Mesothelial cell of epicardium (in vitro differentiated cells): ENCODE data around the gene MEIS2. TPM values are rescaled to one million over a fixed set of nuclear protein-coding genes. Genes with fewer than 3 reads are reported as not detected.

Source experiments
- DNase-seq, 2 experiments: peaks; one replicate each; pipeline ENCODE4 v3.0.0; 2021; ENCODE audit warnings: low spot score in 2 of 2; ENCODE audit not compliant: unreplicated experiment in 2 of 2
- H3K27ac Mint-ChIP-seq: 2 replicates; pipeline ENCODE4 v1.8.0; 2021; ENCODE audit warnings: mixed read lengths
- H3K27me3 Mint-ChIP-seq: 2 replicates; pipeline ENCODE4 v1.8.0; 2021; ENCODE audit warnings: low read depth, mixed read lengths
- H3K36me3 Mint-ChIP-seq: 2 replicates; pipeline ENCODE4 v1.8.0; 2021; ENCODE audit warnings: mixed read lengths
- H3K4me1 Mint-ChIP-seq: 2 replicates; pipeline ENCODE4 v1.8.0; 2021; ENCODE audit warnings: mixed read lengths
- H3K4me3 Mint-ChIP-seq: 2 replicates; pipeline ENCODE4 v1.8.0; 2021; ENCODE audit warnings: mild to moderate bottlenecking, moderate library complexity, mixed read lengths
- H3K9me3 Mint-ChIP-seq: 2 replicates; pipeline ENCODE4 v1.8.0; 2021; ENCODE audit warnings: mixed read lengths
- total RNA-seq: library from RNA; stranded (reverse); gene quantifications from 3 replicates; pipeline ENCODE4 v1.2.1, GENCODE V29; 2021
- TF ChIP-seq, protein P1 (sequence below): fragments of 200-600 bp; sonication (generic); IDR thresholded peaks from one replicate; pipeline ENCODE4 v1.5.0; 2021; ENCODE audit warnings: antibody characterized with exemption; ENCODE audit not compliant: unreplicated experiment

Gene MEIS2
- total RNA-seq, 1 donor from 2014 or later: 397 TPM

DNA sequence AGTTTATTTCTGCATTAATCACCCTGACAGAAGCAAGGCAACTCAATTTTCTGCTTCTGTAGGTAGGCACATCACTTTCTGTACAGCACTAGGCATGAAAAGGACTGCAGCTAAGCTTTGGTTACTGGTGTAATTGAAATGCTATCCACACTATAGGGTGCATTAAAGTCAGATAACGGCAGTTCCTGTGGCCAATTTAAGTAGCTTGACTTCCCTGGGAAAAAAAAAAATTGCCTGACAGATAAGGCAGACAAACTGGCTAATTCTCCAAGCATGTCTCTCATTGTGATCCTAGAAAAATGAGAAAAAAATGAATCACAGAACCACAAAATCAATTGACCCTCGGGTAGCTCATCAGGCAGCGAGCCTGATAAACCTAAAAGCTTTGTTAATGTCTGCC lies 151.4 kb downstream of the MEIS2 start:
- peaks cover 20% of the 10 kb centered on the region for H3K36me3 Mint-ChIP-seq
- no peak for DNase-seq
- H3K4me3 Mint-ChIP-seq: no peak overlapping the region
- no peaks in the 10 kb centered on the region for H3K27me3 Mint-ChIP-seq
- H3K4me1 Mint-ChIP-seq: peaks cover 89% of the 10 kb centered on the region
- H3K9me3 Mint-ChIP-seq: no peaks in the 10 kb centered on the region
- peak overlapping the region; percentile 42 for H3K27ac Mint-ChIP-seq
- TF ChIP-seq, protein P1, sequence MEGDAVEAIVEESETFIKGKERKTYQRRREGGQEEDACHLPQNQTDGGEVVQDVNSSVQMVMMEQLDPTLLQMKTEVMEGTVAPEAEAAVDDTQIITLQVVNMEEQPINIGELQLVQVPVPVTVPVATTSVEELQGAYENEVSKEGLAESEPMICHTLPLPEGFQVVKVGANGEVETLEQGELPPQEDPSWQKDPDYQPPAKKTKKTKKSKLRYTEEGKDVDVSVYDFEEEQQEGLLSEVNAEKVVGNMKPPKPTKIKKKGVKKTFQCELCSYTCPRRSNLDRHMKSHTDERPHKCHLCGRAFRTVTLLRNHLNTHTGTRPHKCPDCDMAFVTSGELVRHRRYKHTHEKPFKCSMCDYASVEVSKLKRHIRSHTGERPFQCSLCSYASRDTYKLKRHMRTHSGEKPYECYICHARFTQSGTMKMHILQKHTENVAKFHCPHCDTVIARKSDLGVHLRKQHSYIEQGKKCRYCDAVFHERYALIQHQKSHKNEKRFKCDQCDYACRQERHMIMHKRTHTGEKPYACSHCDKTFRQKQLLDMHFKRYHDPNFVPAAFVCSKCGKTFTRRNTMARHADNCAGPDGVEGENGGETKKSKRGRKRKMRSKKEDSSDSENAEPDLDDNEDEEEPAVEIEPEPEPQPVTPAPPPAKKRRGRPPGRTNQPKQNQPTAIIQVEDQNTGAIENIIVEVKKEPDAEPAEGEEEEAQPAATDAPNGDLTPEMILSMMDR: no peak

DNA sequence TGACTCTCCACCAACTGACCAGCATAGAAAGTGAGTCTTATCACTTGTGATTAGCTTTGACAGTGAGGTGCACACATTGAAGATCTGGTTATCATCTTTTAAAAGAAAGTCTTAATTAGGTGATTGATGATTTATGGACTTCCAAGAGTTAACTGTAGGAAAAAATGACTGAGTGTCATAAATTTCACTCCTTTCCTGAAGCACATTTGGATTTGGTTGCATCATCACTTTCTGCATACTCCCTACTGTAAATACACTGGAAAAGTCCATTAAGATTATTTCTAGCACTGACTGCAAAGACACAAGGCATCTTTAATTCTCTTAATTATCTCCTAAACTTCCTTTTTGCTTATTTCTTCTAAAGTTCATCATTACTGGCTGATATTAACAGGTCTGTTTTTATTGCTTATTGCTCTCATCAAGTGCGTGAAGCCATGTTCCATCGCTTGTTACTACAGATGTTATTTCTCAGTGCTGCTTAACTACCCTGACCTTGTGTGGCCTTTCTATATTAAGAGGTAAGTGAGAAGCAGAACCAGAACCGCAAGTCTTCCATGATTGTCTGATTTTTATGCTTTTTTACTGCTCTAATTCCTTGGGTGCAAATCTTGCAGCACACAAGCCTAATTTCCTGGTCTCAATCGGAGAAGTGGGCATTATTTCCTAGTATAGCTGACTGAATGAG lies 153.2 kb downstream of the MEIS2 start:
- H3K27ac Mint-ChIP-seq: peak overlapping the region; percentile 33
- no peaks in the 10 kb centered on the region for H3K27me3 Mint-ChIP-seq
- no peaks in the 10 kb centered on the region for H3K9me3 Mint-ChIP-seq
- H3K36me3 Mint-ChIP-seq: peaks cover 24% of the 10 kb centered on the region
- H3K4me3 Mint-ChIP-seq: no peak overlapping the region
- TF ChIP-seq, protein P1: no peak
- H3K4me1 Mint-ChIP-seq: peaks cover 90% of the 10 kb centered on the region
- DNase-seq: no peak

DNA sequence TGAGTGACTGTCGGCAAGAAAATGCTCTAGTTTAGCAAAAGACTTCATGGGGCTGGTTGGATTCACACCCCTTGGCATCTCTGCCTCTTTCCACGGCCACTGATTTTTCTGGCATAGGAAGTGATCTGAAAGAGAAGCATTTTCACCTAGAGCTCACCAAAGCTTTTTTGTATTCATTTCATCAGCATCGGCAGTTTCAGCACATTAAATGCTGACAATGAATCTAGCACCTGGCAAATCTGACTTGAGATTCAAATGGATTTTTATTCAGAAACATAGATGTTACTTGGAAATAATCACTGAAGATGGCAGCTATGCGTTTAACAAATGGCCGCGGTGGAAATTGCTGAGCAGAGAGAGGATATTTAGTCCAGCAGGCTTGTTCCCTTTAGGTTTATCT lies 155.9 kb downstream of the MEIS2 start:
- H3K27ac Mint-ChIP-seq: peak overlapping the region; percentile 90

DNA sequence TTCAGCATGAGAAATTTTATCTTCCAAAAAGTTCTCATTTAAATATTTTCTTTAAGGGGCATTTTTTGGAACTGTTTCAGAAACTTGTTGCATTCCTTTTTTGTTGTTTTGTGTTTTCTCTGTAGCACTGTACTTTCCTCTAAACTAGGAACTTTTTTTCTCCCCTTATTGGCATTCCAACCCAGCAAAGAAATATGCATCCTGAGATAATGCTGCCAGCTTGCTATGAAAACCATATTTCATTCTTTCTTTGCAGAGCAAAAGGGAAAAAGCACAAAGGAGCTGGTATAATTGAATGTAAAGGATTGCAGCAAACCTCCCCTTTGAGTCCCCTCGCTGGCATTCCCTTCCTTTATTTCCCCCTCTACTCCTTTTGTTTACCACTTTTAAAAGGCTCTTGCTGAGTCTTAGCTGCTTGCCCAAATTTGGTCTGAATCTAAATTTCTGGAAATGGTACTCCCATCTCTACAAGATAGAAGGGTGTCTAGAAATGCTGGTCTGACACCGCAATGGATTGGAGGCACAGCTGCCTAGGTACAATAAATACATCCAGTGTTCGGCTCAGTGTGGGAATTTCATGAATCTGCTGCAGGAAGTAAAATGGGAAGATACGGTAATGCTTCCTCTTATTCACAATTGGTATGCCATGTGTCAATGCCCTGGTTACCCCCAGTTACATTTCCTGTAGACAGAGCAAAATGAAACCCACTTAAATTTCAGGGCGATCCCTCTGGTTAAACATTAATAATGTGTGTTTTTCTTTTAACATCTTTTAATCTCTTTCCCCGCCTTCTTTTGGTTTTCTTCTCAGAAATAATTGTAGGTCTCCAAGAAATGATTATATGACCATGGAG lies 156.6 kb downstream of the MEIS2 start:
- no peaks in the 10 kb centered on the region for H3K27me3 Mint-ChIP-seq
- peak overlapping the region; percentile 90 for H3K27ac Mint-ChIP-seq
- H3K4me1 Mint-ChIP-seq: peaks cover 72% of the 10 kb centered on the region
- no peak for DNase-seq
- no peaks in the 10 kb centered on the region for H3K9me3 Mint-ChIP-seq
- no peak overlapping the region for H3K4me3 Mint-ChIP-seq
- peaks cover 44% of the 10 kb centered on the region for H3K36me3 Mint-ChIP-seq
- TF ChIP-seq, protein P1: no peak

More for the DNA sequence above, 155.9 kb downstream of the MEIS2 start:
- no peak for DNase-seq
- Mint-ChIP-seq H3K27me3 (no peaks in the 10 kb centered on the region), H3K4me3 (no peak overlapping the region), H3K4me1 (peaks cover 76% of the 10 kb centered on the region), H3K36me3 (peaks cover 38% of the 10 kb centered on the region), H3K9me3 (no peaks in the 10 kb centered on the region)
- TF ChIP-seq, protein P1: no peak

DNA sequence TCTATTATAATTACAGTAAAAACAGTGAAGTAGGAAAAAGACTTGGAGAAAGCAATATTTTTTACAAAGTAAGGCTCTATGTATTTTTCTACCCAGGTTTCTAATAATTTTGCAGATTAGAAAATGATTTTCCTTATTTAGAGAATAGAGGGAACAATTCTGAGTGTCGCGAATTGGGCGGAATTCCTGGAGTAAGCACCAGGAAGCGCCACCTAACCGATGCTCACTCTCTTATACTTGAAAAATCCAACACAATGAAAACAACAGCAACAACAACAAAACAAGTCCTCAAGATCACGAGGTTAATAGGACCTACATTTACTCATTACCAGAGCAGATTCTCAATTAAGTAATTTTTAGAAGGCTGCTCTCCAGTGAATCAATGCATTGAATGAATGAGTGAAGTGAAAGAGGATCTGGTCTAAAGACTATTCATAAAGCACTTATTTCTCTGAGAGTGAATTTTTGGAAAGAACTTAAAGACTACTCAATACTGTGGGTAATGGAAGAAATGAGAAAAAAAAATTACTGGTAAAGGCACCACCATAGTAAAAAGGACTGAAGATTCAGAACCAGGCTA lies 158.0 kb downstream of the MEIS2 start:
- Mint-ChIP-seq H3K27me3 (no peaks in the 10 kb centered on the region), H3K9me3 (no peaks in the 10 kb centered on the region), H3K36me3 (peaks cover 48% of the 10 kb centered on the region), H3K27ac (peak overlapping the region; percentile 77), H3K4me3 (no peak overlapping the region), H3K4me1 (peaks cover 69% of the 10 kb centered on the region)
- DNase-seq: no peak
- TF ChIP-seq, protein P1: no peak
